ENCODE results near the gene RBX1. TPM values are rescaled to one million over a fixed set of nuclear protein-coding genes. Genes with fewer than 3 reads are reported as not detected.
A peak's percentile ranks its signal among the peaks of the same experiment; 100 is the strongest.

RBX1 gene
- total and polyA plus RNA-seq, 2 of the 8 experiments (the other 6 are each of a cell fraction or from before 2014, with no cell fraction given) = 76.5 to 119 TPM

DNA sequence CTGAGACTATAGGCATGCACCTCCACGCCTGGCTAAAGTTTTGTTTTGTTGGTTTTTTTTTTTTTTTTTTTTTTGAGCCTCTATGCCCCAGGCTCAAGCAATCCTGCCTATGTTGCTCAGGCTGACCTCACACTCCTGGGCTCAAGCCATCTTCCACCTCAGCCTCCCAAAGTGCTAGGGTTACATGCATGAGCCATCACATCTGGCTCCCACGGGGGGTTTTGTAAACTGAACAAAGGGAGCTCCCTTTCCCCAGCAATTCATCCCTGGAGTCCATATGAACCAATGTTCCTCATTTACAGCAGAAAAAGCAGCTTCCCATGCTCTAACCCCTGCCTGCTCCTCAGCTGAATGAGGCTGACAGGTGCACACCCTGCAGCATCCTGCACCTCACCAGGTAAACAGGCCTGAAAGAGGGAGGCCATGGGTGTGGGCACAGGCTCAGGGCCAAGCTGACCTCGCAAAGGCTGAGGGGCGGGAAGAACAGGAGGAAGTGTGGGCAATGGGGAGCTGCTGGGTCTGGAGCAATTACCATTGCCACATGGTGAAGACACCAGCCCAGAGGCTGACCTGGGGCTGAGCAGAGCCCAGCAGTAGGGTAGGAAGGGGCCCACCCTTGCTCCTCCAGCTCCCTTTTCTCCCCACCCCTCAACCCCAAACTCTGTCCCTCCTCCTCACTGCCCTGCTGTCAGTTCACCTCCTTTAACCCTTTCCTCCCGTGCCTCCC is 58.2 kb downstream of the RBX1 start:
- no peak overlapping the region; the same call in 1 of the 2 replicates for H4K8ac ChIP-seq (ENCODE audit: extremely low read depth, insufficient read depth, low read length)
- DNase-seq (ENCODE audit: low read depth in 1 of 2, low spot score in 2 of 2) (no peak), FAIRE-seq (no peak)
- ChIA-PET CTCF (ENCODE audit: partially characterized antibody) (interaction anchor here (1.9 to 3.9 kb wide), 2 partner anchors 8 to 86 kb away, joined by 7 to 9 read pairs; no protein-coding TSS in a partner anchor), POLR2A (ENCODE audit: partially characterized antibody) (interaction anchor here (1.1 to 7.2 kb wide), 4 partner anchors 9 to 207 kb away, joined by 4 to 47 read pairs (median 6); no protein-coding TSS in a partner anchor)
- peak overlapping the region; percentile 74 for H4K5ac ChIP-seq (ENCODE audit: insufficient read length, low read depth, low read length)
- no peak overlapping the region for H3K18ac ChIP-seq (ENCODE audit: extremely low read depth, low read length)
- no peak overlapping the region for H3K27ac ChIP-seq (ENCODE audit: low read depth, low read length)
- H4K91ac ChIP-seq (replicated peaks; ENCODE audit: insufficient read length, low read length) = no peak overlapping the region
- no peak overlapping the region for H3K4me3 ChIP-seq (ENCODE audit: extremely low read depth in 1 of 4, insufficient read depth in 2 of 4, low read depth in 3 of 4, low read length in 4 of 4)
- H3K23me2 ChIP-seq (ENCODE audit: low read depth, low read length) = no peaks in the 10 kb centered on the region
- H2AFZ ChIP-seq (ENCODE audit: low read length) = peak overlapping the region; percentile 54
- peaks cover 0 to 6% (median 4%) of the 10 kb centered on the region in 4 experiments; a peak in 4 of 7 replicates for H3K4me1 ChIP-seq (replicated peaks in 1 of 4; ENCODE audit: control insufficient read depth in 3 of 4, insufficient read depth in 4 of 4, low read length in 3 of 4)
- WGBS, 2 experiments (ENCODE audit: extremely low coverage in 1 of 2, insufficient coverage in 1 of 2, insufficient read length in 1 of 2, insufficient replicate concordance in 2 of 2, low coverage in 1 of 2, low lambda C conversion rate in 2 of 2, missing lambda C conversion rate in 1 of 2) = 72% methylated on average over 5 of the region's 5 CpGs; no CpG with 5 or more reads in 1 of the 2 experiments
- no peak overlapping the region for H3K23ac ChIP-seq (ENCODE audit: insufficient read length)
- H4K20me1 ChIP-seq (replicated peaks in 1 of 2; ENCODE audit: control insufficient read depth in 1 of 2, insufficient read depth in 2 of 2, low read length in 2 of 2) = no peaks in the 10 kb centered on the region
- no peak overlapping the region for H2BK120ac ChIP-seq (replicated peaks; ENCODE audit: low read depth, low read length)
- H2BK15ac ChIP-seq (ENCODE audit: low read length) = no peak overlapping the region
- no peak overlapping the region for H3K4ac ChIP-seq (replicated peaks; ENCODE audit: insufficient read length, low read depth, low read length)
- H2BK20ac ChIP-seq (ENCODE audit: low read length) = no peak overlapping the region
- TF ChIP-seq SP1 (IDR thresholded peaks at IDR 0.05; ENCODE audit: low read depth, low read length) (no peak), SP2 (IDR thresholded peaks at IDR 0.05; ENCODE audit: low read length) (no peak), TBP (IDR thresholded peaks at IDR 0.05; ENCODE audit: low read depth, low read length) (no peak), BRCA1 (IDR thresholded peaks at IDR 0.05; ENCODE audit: low read depth, low read length) (no peak), FOSL1 (IDR thresholded peaks at IDR 0.05; ENCODE audit: insufficient read depth, low read depth, low read length) (no peak)
- TF ChIP-seq, protein P1, sequence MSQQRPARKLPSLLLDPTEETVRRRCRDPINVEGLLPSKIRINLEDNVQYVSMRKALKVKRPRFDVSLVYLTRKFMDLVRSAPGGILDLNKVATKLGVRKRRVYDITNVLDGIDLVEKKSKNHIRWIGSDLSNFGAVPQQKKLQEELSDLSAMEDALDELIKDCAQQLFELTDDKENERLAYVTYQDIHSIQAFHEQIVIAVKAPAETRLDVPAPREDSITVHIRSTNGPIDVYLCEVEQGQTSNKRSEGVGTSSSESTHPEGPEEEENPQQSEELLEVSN (IDR thresholded peaks at IDR 0.05) = peak; percentile 61
- H3K56ac ChIP-seq (replicated peaks; ENCODE audit: insufficient read length, low read depth, low read length) = no peak overlapping the region
- no peak overlapping the region for H3K14ac ChIP-seq (ENCODE audit: insufficient read length)
- no peaks in the 10 kb centered on the region for H3K9me3 ChIP-seq (ENCODE audit: insufficient read depth in 2 of 2, low read depth in 1 of 2, low read length in 1 of 2)
- peak overlapping the region; percentile 44; the same call in 1 of the 2 replicates for H2BK12ac ChIP-seq (ENCODE audit: low read depth, low read length)
- H3K27me3 ChIP-seq (replicated peaks in 1 of 4; ENCODE audit: control insufficient read depth in 3 of 4, extremely low read depth in 1 of 4, insufficient read depth in 3 of 4, low read length in 3 of 4) = no peaks in the 10 kb centered on the region
- no peak overlapping the region for H2AK5ac ChIP-seq (ENCODE audit: low read depth, low read length)
- no peaks in the 10 kb centered on the region for H3K79me1 ChIP-seq (ENCODE audit: low read depth, low read length)
- no peak overlapping the region for H3K9ac ChIP-seq (replicated peaks in 1 of 4; ENCODE audit: extremely low read depth in 1 of 4, low read depth in 3 of 4, low read length in 3 of 4)
- no peak overlapping the region; a peak in 1 of 4 replicates for H3K4me2 ChIP-seq (ENCODE audit: insufficient read depth in 1 of 2, low read depth in 2 of 2, low read length in 2 of 2)
- no peak overlapping the region for H2BK5ac ChIP-seq (ENCODE audit: low read depth, low read length)
- no peaks in the 10 kb centered on the region for H3K36me3 ChIP-seq (ENCODE audit: control insufficient read depth in 2 of 4, insufficient read depth in 4 of 4, low read length in 3 of 4)
- no peaks in the 10 kb centered on the region for H3K79me2 ChIP-seq (ENCODE audit: control insufficient read depth in 1 of 2, insufficient read depth in 2 of 2, low read length in 2 of 2)
